ENCODE data around the gene ZFP92.
"Not testable (repeated sequence)": the region's sequence is repeated elsewhere in the genome, so short reads cannot be mapped to it uniquely, and the experiment has no call there.

Gene ZFP92

GRCh38 chrX:153387987-153388721 is 23.1 kb upstream of the ZFP92 start:
- DNase-seq = no peak

GRCh38 chrX:153388722-153389459 is 22.4 kb upstream of the ZFP92 start:
- no peak for DNase-seq

- not testable (repeated sequence) for DNase-seq
These were observed 21.9 kb upstream of the ZFP92 start for GRCh38 chrX:153389460-153389768.

- DNase-seq = no peak
These were observed 18.5 kb upstream of the ZFP92 start for GRCh38 chrX:153392642-153393321.

- DNase-seq = no peak
These were observed 16.7 kb upstream of the ZFP92 start for GRCh38 chrX:153394612-153395011.

GRCh38 chrX:153395613-153396319 is 15.5 kb upstream of the ZFP92 start:
- no peak for DNase-seq

GRCh38 chrX:153396320-153397195 is 14.7 kb upstream of the ZFP92 start:
- DNase-seq = no peak

- no peak for DNase-seq
These were observed 13.9 kb upstream of the ZFP92 start for GRCh38 chrX:153397256-153397960.

GRCh38 chrX:153398275-153398960 is 12.9 kb upstream of the ZFP92 start:
- DNase-seq = no peak

GRCh38 chrX:153400146-153401132 is 10.8 kb upstream of the ZFP92 start:
- peak; percentile 46 for DNase-seq

GRCh38 chrX:153401133-153401764 is 10.0 kb upstream of the ZFP92 start, which contains the start of gene PNMA6E:
TSS of gene PNMA6E (minus strand) at chrX:153401350. CDS start at chrX:153398849, 2,501 bp downstream.
- no peak for DNase-seq

- DNase-seq = not testable (repeated sequence)
These were observed 6.9 kb upstream of the ZFP92 start for GRCh38 chrX:153404333-153404732.

GRCh38 chrX:153405426-153405825 is 5.8 kb upstream of the ZFP92 start:
- no peak for DNase-seq

- no peak for DNase-seq
These were observed 5.3 kb upstream of the ZFP92 start for GRCh38 chrX:153406011-153406410.

- DNase-seq = no peak
These were observed 4.4 kb upstream of the ZFP92 start for GRCh38 chrX:153406903-153407302.

GRCh38 chrX:153407736-153408135 is 3.5 kb upstream of the ZFP92 start:
- no peak for DNase-seq

- DNase-seq = no peak
These were observed 3.0 kb upstream of the ZFP92 start for GRCh38 chrX:153408221-153408721.

GRCh38 chrX:153408871-153409351 is 2.4 kb upstream of the ZFP92 start:
- DNase-seq = no peak

All from stimulated activated CD4-positive, alpha-beta T cell treated with anti-CD3 and anti-CD28 coated beads, Interleukin-12 subunit alpha, Interleukin-12 subunit beta, amount 100 ng/mL, for 4 hours (primary cell).